Ramos (cell line): ENCODE measurements around the gene TMCC3.

Experiments
- in situ Hi-C: fragments of 300-500 bp; cut with MboI; formaldehyde crosslinking; loops from one replicate; pipeline ENCODE4 v1.14.3; 2022; ENCODE audit warnings: low sequenced_read_pairs; ENCODE audit not compliant: unreplicated experiment

Gene TMCC3

GRCh38 chr12:94638521-94638920 lies 11.8 kb downstream of the TMCC3 start:
- in situ Hi-C loops, result no loop called here

- in situ Hi-C loops, result no loop called here
These were observed 12.8 kb downstream of the TMCC3 start for GRCh38 chr12:94637390-94638113.

- in situ Hi-C loops, result no loop called here
These were observed 13.8 kb downstream of the TMCC3 start for GRCh38 chr12:94636462-94637085.

GRCh38 chr12:94634717-94635116 lies 15.6 kb downstream of the TMCC3 start:
- in situ Hi-C loops, result no loop called here

GRCh38 chr12:94633401-94633800 lies 17.0 kb downstream of the TMCC3 start:
- in situ Hi-C loops, result no loop called here

GRCh38 chr12:94631058-94631457 lies 19.3 kb downstream of the TMCC3 start:
- in situ Hi-C loops, result no loop called here

- in situ Hi-C loops, result no loop called here
These were observed 21.4 kb downstream of the TMCC3 start for GRCh38 chr12:94628819-94629472.

GRCh38 chr12:94628369-94628768 lies 22.0 kb downstream of the TMCC3 start:
- in situ Hi-C loops, result no loop called here

- in situ Hi-C loops, result no loop called here
These were observed 24.8 kb downstream of the TMCC3 start for GRCh38 chr12:94625531-94625930.

- in situ Hi-C loops, result no loop called here
These were observed 27.0 kb downstream of the TMCC3 start for GRCh38 chr12:94623161-94623920.

- in situ Hi-C loops, result no loop called here
These were observed 27.9 kb downstream of the TMCC3 start for GRCh38 chr12:94622475-94622874.

GRCh38 chr12:94621662-94622359 lies 28.5 kb downstream of the TMCC3 start:
- in situ Hi-C loops, result no loop called here

- in situ Hi-C loops, result no loop called here
These were observed 29.7 kb downstream of the TMCC3 start for GRCh38 chr12:94620621-94621020.

- in situ Hi-C loops, result no loop called here
These were observed 31.2 kb downstream of the TMCC3 start for GRCh38 chr12:94618995-94619695.

GRCh38 chr12:94617101-94617500 lies 33.3 kb downstream of the TMCC3 start:
- in situ Hi-C loops, result no loop called here

- in situ Hi-C loops, result no loop called here
These were observed 34.1 kb downstream of the TMCC3 start for GRCh38 chr12:94616203-94616729.

GRCh38 chr12:94615260-94616181 lies 34.8 kb downstream of the TMCC3 start:
- in situ Hi-C loops, result no loop called here

- in situ Hi-C loops, result no loop called here
These were observed 36.1 kb downstream of the TMCC3 start for GRCh38 chr12:94614288-94614721.
